Amniotic epithelial cell (primary cell): ENCODE measurements around the gene GJD4.

Experiments
- DNase-seq: peaks from one replicate; pipeline ENCODE4 v3.0.0-alpha.2; 2010; ENCODE audit warnings: low read depth

The GJD4 gene

GRCh38 chr10:35605191-35605590 lies at the start of gene GJD4:
GJD4 (plus strand) TSS chr10:35605341; CDS start chr10:35605568, 227 bp downstream.
- no peak for DNase-seq

GRCh38 chr10:35555962-35556930 lies 48.9 kb upstream of the GJD4 start:
- no peak for DNase-seq

- DNase-seq = no peak
These were observed 46.9 kb upstream of the GJD4 start for GRCh38 chr10:35558276-35558675.

- DNase-seq = no peak
These were observed 45.7 kb upstream of the GJD4 start for GRCh38 chr10:35559416-35559815.

- no peak for DNase-seq
These were observed 43.4 kb upstream of the GJD4 start for GRCh38 chr10:35561715-35562114.

GRCh38 chr10:35562427-35562826 lies 42.7 kb upstream of the GJD4 start:
- no peak for DNase-seq

GRCh38 chr10:35563261-35563891 lies 41.8 kb upstream of the GJD4 start:
- peak; percentile 68 for DNase-seq

GRCh38 chr10:35564341-35564968 lies 40.7 kb upstream of the GJD4 start:
- DNase-seq = peak; percentile 27

- DNase-seq = peak; percentile 29
These were observed 39.5 kb upstream of the GJD4 start for GRCh38 chr10:35565602-35566081.

- no peak for DNase-seq
These were observed 37.2 kb upstream of the GJD4 start for GRCh38 chr10:35567951-35568350.

- no peak for DNase-seq
These were observed 36.6 kb upstream of the GJD4 start for GRCh38 chr10:35568483-35569015.

- no peak for DNase-seq
These were observed 35.9 kb upstream of the GJD4 start for GRCh38 chr10:35569111-35569707.

GRCh38 chr10:35569836-35570235 lies 35.3 kb upstream of the GJD4 start:
- no peak for DNase-seq

GRCh38 chr10:35570397-35570796 lies 34.7 kb upstream of the GJD4 start:
- DNase-seq = no peak

GRCh38 chr10:35572583-35572982 lies 32.6 kb upstream of the GJD4 start:
- DNase-seq = no peak

GRCh38 chr10:35573796-35574195 lies 31.3 kb upstream of the GJD4 start:
- DNase-seq = no peak

GRCh38 chr10:35574924-35575352 lies 30.2 kb upstream of the GJD4 start:
- DNase-seq = peak; percentile 64

GRCh38 chr10:35575640-35576039 lies 29.5 kb upstream of the GJD4 start:
- DNase-seq = no peak

GRCh38 chr10:35576730-35577129 lies 28.4 kb upstream of the GJD4 start:
- DNase-seq = no peak

GRCh38 chr10:35577926-35578617 lies 27.1 kb upstream of the GJD4 start:
- DNase-seq = no peak

- DNase-seq = no peak
These were observed 26.6 kb upstream of the GJD4 start for GRCh38 chr10:35578618-35578956.
